NCI-H2081 treated with DMSO at 0.1 percent for 48 hours (cell line): Measurements from ENCODE around the gene KRT1.
A peak's percentile ranks its signal among the peaks of the same experiment; 100 is the strongest.

Experiments used
- DNase-seq: peaks from one replicate; lab custom pipeline; 2025; lab: John Stamatoyannopoulos, UW

KRT1 gene

DNA sequence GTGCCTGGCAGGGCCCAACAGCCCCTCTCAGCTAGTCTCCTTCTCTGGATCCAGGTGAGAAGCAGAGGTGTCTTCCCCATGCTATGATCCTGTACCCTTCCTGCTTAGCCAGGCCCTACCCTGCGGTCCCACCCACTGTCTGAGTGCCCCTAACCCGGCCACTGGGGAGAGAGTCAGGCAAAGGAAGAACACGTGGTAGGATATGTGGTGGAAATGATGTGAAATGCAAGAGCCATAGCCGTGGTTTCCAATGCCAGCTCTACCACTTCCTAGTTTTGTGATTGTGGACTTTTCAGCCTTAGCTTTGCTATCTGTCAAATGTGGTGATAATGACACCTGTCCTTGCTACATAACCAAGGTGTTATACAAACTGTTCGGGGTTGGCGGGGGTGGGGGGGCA, 44.0 kb downstream of the KRT1 start:
- no peak for DNase-seq

DNA sequence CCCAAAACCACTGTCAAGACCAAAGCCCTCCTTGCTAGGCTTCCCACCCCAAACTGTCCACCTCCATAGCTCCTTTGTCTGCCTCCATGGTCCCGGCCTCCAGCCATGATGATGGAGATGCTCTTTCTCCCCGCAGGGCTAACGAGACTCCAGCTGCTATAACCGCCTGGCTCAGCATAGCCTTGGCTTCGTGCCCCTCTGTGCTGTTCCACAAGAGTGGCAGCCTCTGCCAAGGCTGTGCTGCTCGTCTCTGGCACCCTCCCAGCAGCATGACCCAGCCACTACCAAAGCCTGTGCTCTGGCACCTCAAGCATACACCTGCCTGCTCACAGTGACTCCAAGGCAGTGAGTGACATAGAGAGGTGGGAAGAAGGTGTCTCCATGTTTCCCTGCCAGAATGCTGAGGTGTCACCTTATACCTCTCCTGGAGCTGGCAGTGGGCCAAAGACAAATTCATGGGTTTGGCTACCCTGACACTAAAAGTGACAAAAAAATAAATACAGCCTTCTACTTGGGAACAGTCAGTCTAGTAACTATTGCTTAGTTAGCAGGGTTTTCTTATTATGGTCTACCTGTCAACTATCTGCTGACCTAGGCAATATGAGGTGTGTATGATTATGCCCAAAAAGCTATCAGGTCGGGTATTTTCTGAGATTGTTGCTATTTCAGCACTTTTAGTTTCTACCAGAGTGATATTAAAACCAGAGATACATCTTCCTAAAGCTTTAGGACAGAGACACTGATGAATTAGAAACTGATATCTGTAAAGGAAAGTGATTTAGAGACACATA, 45.7 kb downstream of the KRT1 start:
- peak; percentile 8 for DNase-seq

DNA sequence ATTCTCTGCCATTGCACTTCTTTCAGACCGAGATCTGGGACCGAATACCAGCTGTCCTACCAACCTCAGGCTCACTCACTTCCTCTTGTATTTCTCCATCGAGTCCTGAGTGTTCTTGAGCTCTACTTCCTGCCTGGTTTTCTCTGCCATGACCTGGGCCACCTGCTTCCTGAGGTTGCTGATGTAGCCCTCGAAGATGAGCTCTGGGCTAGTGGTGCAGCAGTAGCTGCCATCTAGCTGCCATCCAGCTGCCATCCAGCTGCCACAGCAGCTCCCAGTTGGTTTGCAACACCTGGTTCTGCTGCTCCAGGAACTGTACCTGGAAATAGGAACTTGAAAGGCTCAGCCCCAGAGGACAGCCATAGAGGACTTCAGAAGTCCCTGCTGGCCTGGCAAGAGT, 46.8 kb downstream of the KRT1 start:
- no peak for DNase-seq

DNA sequence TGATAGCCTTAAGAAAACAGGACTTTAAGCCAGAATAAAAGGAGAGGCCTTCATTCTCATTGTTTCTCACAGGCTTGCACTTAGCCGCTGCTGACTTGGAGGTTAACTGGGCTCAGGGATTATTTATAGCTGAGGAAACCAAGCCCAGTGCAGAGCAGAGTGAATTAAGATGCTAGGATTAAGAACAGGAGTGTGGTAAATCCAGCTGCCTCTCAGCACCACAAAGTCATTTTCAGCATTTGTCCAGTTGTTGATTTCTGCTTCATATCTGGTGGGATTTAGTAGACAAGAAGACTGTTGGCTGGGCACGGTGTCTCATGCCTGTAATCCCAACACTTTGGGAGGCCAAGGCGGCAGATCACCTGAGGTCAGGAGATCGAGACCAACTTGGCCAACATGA, 47.6 kb downstream of the KRT1 start:
- no peak for DNase-seq

DNA sequence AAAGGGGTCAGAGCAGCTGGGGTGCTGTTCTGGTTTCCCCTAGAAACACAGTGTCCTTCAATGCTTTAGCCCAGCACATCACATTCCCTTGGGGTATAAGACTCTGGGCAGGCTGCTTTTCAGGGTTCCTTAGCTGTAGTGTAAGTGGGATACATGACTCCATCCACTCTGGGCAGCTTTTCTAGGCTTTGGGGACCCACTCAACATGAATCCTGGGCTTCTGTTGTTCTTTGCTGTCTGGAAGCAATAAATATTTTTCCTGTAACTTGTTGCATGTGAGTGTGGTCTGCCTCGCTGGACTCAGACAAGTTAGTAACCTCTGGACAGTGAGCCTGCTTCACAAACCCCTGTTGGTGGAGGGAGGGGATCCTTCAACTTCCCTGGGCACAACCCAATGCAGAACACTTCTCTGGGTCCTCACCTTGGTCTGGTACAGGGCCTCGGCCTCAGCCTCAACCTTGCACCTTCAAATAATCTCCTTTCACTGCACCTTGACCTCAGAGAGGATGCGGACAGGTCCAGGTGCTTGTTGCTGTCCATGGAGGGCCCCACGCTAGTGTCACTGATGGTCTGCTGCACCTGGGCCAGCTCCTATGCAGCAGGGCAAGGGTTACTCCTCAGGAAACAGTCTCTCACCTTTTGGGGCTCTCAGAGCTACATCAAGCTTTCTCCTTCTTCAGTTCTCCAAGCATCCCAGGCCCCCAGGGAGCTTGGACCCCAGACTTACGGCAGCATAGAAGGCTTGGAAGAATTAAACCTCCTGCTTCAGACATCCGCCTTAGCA, 48.3 kb downstream of the KRT1 start:
- no peak for DNase-seq

DNA sequence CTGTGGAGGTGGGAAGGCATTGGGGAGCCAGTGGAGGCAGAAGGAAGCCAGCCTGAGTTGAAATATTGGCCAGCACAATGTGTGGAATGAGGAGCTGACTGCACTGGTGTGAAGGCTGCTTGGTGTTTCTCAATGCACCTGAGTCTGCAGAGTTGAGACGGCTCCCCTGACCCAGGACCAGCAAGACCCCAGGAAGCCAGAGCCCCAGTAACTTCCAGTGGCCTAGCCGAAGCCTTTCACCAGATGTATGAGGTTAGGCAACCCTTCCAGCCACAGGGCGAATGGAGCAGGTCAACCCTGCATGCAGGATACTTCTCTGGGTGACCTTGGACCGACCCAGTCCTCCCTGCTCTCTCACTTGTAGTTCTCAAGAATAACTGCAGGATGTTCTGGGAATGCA, 48.9 kb downstream of the KRT1 start:
- DNase-seq, result no peak

DNA sequence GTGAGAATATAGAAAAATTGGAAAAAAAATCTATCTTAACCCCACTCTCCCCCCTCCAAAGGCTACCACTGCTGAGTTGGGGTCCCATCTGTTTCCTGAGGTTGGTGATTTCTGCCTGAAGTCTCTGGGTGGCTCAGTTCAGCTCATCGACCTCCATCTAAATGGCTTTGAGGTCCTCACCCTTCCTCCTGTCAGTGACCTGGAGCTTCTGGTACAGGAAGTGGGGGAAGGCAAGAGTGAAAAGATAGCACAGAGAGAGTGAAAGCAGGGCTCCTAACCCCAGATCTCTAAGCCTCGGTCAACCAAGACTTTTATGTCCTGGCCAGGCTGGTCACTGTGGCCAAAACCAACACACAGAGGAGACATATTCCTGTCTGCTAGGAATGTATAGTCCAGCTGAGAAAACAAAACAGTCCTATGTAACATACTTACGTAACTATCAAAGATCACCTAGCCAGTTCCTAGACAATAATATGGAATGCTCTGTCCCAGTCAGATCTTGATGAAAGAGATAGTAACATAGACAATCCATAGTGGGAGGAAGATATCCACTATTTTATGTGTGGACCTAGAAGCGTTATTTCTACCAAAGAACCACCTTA, 49.5 kb downstream of the KRT1 start:
- no peak for DNase-seq

DNA sequence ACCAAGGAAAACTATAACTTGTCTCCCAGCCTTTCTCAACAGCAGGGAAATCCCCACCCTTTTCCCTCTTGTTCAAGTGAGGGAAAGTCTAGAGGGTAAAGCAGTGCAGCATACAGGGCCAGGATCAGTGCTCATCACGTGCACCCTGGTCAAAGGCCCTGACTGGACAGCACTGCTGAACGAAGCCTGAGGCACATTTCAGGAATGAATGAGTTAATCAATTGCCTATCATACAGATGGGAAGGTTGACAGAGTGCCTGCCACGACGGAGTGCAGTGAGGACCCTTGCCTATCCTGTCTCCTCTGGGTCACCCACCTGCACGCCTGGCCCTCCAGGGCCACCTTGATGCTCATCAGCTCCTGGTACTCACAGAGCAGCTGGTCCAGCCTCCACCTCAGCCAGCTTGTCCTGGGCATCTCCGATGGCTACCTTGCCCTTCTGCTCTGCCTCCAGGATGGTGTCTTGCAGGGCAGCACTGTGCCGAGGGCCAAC, 50.2 kb downstream of the KRT1 start:
- DNase-seq, result no peak

DNA sequence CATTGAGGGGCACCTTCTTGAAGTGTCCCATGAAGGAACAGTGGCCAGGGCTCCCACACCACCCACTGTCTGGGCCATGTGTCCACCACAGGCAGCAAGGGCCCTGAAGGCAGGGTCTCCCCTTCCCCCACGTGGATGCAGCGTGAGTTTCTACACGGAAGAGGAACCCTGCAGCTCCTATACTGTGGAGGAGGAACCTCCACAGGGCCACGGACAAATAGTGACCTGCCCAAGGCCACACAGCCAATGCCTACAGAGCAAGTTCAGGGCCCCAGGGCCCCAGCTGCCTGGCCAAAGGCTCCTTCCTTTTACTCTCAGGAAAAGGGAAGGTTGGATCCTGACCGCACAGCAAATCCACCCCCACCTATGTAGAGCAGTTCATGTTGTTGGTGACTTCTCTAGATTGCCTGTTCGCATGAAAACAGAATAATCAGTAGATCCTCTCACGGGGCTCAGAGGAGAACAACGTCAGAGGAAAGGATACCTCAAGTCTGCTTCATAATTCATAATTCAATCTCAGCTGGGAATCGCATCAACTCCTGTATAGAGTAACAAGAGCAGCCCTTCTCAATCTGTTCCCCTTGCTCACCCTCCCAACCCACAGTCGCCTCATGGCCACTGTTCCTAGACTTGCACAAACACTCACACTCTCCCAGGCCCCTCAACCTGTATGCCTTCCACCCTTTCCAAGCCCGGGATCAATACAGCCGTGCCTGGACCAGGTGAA, 50.8 kb downstream of the KRT1 start:
- DNase-seq, result no peak

DNA sequence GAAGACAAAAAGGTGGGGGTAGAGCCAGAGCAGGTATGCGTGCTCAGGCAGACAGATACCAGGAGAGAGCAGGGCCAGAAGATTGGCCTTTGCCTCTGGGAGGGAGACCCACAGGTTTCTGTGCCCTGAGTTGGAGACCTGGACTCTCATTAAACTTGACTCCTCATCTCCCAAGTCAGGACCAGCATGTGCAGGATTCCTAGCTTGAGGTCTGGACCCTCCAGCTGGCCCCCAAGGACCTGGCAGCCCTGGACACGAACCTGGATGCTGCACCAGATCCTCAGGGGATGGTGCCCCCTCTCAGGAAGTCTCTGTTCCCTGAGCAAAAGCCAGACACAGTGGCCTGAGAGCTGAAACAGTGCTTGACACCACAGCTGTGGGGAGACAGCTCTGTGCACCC, 51.4 kb downstream of the KRT1 start:
- no peak for DNase-seq

DNA sequence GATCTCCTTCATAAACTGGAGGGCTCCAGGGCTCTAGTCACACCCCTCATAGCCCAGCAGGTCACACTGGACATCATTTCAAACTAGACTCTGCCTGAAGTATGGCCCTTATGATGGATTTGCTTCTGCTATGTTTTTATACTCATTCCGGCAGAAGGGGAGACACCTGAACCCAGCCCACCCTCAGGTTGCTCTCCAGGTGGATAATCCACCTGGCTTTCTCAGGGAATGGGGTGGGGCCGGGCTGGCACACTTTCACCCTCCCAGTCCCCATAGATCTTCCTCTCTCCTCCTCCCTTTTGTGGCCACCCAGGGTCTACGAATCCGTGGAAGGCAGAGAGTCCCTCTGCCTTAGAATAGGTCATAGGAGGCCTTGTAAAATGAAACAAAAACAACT, 52.1 kb downstream of the KRT1 start:
- no peak for DNase-seq

DNA sequence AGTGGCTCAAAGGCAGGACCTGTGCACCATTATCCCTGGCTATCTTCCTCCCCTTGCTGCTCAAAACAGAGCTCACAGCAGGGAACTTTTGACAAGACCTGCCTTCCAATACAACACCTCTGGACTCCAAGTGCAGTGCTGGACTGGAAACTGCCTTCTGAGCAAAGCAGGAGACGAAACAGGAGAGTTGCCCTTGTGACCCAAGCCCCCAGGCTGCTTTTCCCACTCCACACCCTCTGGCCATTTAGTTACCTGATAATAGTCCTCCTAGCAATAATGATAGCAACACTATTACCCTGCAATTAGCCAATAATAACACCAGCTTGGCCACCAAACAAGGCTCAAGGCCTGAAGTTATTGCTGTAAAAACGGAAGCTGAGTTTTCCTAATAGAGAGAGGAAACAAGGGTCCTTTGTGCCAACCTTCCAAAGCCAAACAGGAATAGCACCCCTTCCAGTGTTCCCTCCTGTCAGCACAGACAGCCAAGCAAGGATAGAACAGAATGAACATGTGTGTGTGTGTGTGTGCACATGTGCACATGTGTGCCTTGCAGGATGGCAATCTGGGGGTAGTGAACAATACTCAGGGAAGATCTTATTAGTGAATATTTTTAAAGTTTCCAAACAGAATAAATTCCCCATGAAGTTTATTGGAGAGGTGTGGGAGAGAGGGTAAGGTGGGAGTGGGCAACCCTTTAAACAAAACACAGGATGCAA, 52.7 kb downstream of the KRT1 start:
- DNase-seq, result no peak
